K562 (cell line): ENCODE data around the gene CCNB1IP1. TPM values are rescaled to one million over a fixed set of nuclear protein-coding genes. Genes with fewer than 3 reads are reported as not detected.

Source experiments
- GABPA ChIP-seq: fragments of 200-800 bp; sonication (Bioruptor generic); conservative IDR thresholded peaks from 2 replicates; pipeline ENCODE4 v1.6.1; 2016; ENCODE audit warnings: low read depth, missing genetic modification characterization, missing compliant biosample characterization
- HDAC3 ChIP-seq: fragments of 450-650 bp; IDR thresholded peaks from 2 replicates; pipeline ENCODE4 v1.6.1; 2018; ENCODE audit warnings: borderline replicate concordance, mild to moderate bottlenecking, moderate library complexity; ENCODE audit not compliant: partially characterized antibody
- HSF4 ChIP-seq: fragments of 250-450 bp; sonication (Bioruptor Pico); IDR thresholded peaks from 2 replicates; pipeline ENCODE4 v2.1.2; 2022; ENCODE audit warnings: mild to moderate bottlenecking, moderate library complexity, borderline replicate concordance
- KAT2B ChIP-seq: IDR thresholded peaks from one replicate; pipeline ENCODE4 v1.6.1; 2012; ENCODE audit warnings: low read depth, mild to moderate bottlenecking, control low read depth, inconsistent platforms, low read length, moderate library complexity
- NR2F6 ChIP-seq: fragments of 450-650 bp; formaldehyde crosslinking; IDR thresholded peaks from 2 replicates; pipeline ENCODE4 v1.4.0; 2020; ENCODE audit warnings: mild to moderate bottlenecking
- TAL1 ChIP-seq: fragments of 450-650 bp; IDR thresholded peaks from 2 replicates; pipeline ENCODE4 v1.6.1; 2016; ENCODE audit warnings: mild to moderate bottlenecking
- TOE1 ChIP-seq, 2 experiments: fragments of 450-650 bp in 1 of 2; sonication (generic) in 1 of 2; formaldehyde crosslinking in 1 of 2; IDR thresholded peaks; 2 replicates each; pipeline versions ENCODE4 v1.7.1 to v1.8.0; 2016 to 2022; ENCODE audit warnings: borderline replicate concordance in 2 of 2, mild to moderate bottlenecking in 2 of 2, antibody characterized with exemption in 1 of 2, inconsistent platforms in 1 of 2, low read depth in 1 of 2, missing genetic modification reagents in 1 of 2, moderate library complexity in 1 of 2
- XRCC5 ChIP-seq: fragments of 200-400 bp; formaldehyde crosslinking; IDR thresholded peaks from 2 replicates; pipeline ENCODE4 v1.6.1; 2017; ENCODE audit warnings: low read depth, mild to moderate bottlenecking, low read length
- YY1 ChIP-seq, 3 experiments: IDR thresholded peaks; 2 replicates each; pipeline ENCODE4 v1.6.1; 2011; ENCODE audit warnings: low read length in 2 of 3, mild to moderate bottlenecking in 2 of 3, moderate library complexity in 2 of 3, borderline replicate concordance in 1 of 3, control low read depth in 1 of 3, low read depth in 1 of 3; ENCODE audit not compliant: insufficient read depth in 3 of 3, insufficient replicate concordance in 2 of 3, control insufficient read depth in 1 of 3, insufficient read length in 1 of 3; ENCODE audit errors: extremely low read depth in 1 of 3
- ZNF717 ChIP-seq: fragments of 250-450 bp; sonication (Bioruptor Pico); IDR thresholded peaks from 2 replicates; pipeline ENCODE4 v1.5.0; 2021
- polyA plus RNA-seq, 8 experiments: library from polyadenylated mRNA; depleted of rRNA in 4 of 8; stranded (reverse) in 5 of 8; unstranded in 3 of 8; fragments of >200 nt; fragmentation: Nextera tagmentation in 2 of 8; fragmentation: Illumina TruSeq in 1 of 8; extraction: Ambion mirVana in 2 of 8; extraction: Trizol in 1 of 8; gene quantifications; 2 replicates each; pipeline versions ENCODE4 v1.2.1 to v1.2.3, GENCODE V29; 2011 to 2014; ENCODE audit warnings: inconsistent platforms in 1 of 8, missing spikeins in 1 of 8
- total RNA-seq, 7 experiments: library from RNA; depleted of rRNA in 6 of 7; stranded (reverse); fragments of >200 nt in 6 of 7; fragmentation: Illumina TruSeq in 2 of 7; extraction: Trizol in 2 of 7; gene quantifications; 2 replicates each; pipeline versions ENCODE4 v1.2.1 to v1.2.3, GENCODE V29; 2011 to 2021; ENCODE audit warnings: low replicate concordance in 1 of 7
- TF ChIP-seq, protein P1 (sequence below): fragments of 200-800 bp; sonication (Bioruptor generic); IDR thresholded peaks from 2 replicates; pipeline ENCODE4 v1.6.1; 2017; ENCODE audit warnings: missing genetic modification characterization, missing compliant biosample characterization
- TF ChIP-seq, protein P2 (sequence below): fragments of 250-450 bp; sonication (Bioruptor Pico); IDR thresholded peaks from 2 replicates; pipeline ENCODE4 v1.8.0; 2021; ENCODE audit warnings: moderate library complexity, mild to moderate bottlenecking, inconsistent platforms
- TF ChIP-seq, protein P3 (sequence below), 2 experiments: fragments of 450-650 bp in 1 of 2; IDR thresholded peaks; 2 replicates each; pipeline ENCODE4 v1.6.1; 2011 to 2017; ENCODE audit warnings: low read depth in 2 of 2, antibody characterized with exemption in 1 of 2, borderline replicate concordance in 1 of 2, low read length in 1 of 2, mild to moderate bottlenecking in 1 of 2, mixed read lengths in 1 of 2; ENCODE audit not compliant: control insufficient read depth in 1 of 2
- TF ChIP-seq, protein P4 (sequence below): fragments of 250-450 bp; sonication (Bioruptor Pico); IDR thresholded peaks from 2 replicates; pipeline ENCODE4 v1.6.1; 2021; ENCODE audit warnings: mild to moderate bottlenecking

Gene CCNB1IP1
- total and polyA plus RNA-seq, 9 of the 15 experiments (the other 6 are each of a cell fraction or from before 2014, with no cell fraction given), result 51.8 to 152 (median 81.0) TPM

DNA sequence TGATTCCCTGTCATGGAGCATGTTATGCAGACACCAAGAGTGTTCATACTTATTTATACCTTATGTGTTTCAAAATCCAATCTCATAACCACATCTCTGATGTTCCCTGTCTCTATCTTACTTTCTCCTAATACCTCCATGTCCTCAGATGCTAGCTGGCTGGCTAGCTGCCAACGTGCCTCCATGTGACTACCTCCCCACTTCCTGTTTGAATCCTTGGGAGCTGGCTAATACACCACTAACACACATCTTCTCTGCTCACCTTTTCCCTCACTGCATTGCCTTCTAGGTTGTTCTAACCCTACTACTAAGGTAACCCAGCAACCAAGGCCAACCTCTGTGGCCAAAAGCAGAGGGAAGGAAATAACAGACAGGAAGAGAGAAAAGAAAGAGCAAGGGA lies 54.7 kb downstream of the CCNB1IP1 start (continued):
- TF ChIP-seq, protein P1, sequence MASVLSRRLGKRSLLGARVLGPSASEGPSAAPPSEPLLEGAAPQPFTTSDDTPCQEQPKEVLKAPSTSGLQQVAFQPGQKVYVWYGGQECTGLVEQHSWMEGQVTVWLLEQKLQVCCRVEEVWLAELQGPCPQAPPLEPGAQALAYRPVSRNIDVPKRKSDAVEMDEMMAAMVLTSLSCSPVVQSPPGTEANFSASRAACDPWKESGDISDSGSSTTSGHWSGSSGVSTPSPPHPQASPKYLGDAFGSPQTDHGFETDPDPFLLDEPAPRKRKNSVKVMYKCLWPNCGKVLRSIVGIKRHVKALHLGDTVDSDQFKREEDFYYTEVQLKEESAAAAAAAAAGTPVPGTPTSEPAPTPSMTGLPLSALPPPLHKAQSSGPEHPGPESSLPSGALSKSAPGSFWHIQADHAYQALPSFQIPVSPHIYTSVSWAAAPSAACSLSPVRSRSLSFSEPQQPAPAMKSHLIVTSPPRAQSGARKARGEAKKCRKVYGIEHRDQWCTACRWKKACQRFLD, result no peak
- TF ChIP-seq HDAC3 (no peak), TAL1 (no peak), HSF4 (CRISPR knock-in tag) (no peak), XRCC5 (no peak), NR2F6 (CRISPR knock-in tag) (no peak), GABPA (tag) (peak; percentile 49), TOE1 (IDR thresholded peaks at IDR 0.05; ENCODE audit: borderline replicate concordance) (no peak), TOE1 (CRISPR knock-in tag; IDR thresholded peaks at IDR 0.05; ENCODE audit: borderline replicate concordance, low read depth) (no peak), ZNF717 (CRISPR knock-in tag) (no peak), YY1 (IDR thresholded peaks at IDR 0.05; ENCODE audit: borderline replicate concordance in 1 of 3, control insufficient read depth in 1 of 3, extremely low read depth in 1 of 3, insufficient read depth in 3 of 3, insufficient read length in 1 of 3, insufficient replicate concordance in 2 of 3, low read depth in 1 of 3, low read length in 2 of 3) (no peak), KAT2B (no peak)
- TF ChIP-seq, protein P2, sequence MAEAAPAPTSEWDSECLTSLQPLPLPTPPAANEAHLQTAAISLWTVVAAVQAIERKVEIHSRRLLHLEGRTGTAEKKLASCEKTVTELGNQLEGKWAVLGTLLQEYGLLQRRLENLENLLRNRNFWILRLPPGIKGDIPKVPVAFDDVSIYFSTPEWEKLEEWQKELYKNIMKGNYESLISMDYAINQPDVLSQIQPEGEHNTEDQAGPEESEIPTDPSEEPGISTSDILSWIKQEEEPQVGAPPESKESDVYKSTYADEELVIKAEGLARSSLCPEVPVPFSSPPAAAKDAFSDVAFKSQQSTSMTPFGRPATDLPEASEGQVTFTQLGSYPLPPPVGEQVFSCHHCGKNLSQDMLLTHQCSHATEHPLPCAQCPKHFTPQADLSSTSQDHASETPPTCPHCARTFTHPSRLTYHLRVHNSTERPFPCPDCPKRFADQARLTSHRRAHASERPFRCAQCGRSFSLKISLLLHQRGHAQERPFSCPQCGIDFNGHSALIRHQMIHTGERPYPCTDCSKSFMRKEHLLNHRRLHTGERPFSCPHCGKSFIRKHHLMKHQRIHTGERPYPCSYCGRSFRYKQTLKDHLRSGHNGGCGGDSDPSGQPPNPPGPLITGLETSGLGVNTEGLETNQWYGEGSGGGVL (CRISPR knock-in tag), result no peak
- TF ChIP-seq, protein P3, sequence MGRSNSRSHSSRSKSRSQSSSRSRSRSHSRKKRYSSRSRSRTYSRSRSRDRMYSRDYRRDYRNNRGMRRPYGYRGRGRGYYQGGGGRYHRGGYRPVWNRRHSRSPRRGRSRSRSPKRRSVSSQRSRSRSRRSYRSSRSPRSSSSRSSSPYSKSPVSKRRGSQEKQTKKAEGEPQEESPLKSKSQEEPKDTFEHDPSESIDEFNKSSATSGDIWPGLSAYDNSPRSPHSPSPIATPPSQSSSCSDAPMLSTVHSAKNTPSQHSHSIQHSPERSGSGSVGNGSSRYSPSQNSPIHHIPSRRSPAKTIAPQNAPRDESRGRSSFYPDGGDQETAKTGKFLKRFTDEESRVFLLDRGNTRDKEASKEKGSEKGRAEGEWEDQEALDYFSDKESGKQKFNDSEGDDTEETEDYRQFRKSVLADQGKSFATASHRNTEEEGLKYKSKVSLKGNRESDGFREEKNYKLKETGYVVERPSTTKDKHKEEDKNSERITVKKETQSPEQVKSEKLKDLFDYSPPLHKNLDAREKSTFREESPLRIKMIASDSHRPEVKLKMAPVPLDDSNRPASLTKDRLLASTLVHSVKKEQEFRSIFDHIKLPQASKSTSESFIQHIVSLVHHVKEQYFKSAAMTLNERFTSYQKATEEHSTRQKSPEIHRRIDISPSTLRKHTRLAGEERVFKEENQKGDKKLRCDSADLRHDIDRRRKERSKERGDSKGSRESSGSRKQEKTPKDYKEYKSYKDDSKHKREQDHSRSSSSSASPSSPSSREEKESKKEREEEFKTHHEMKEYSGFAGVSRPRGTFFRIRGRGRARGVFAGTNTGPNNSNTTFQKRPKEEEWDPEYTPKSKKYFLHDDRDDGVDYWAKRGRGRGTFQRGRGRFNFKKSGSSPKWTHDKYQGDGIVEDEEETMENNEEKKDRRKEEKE (IDR thresholded peaks at IDR 0.05; ENCODE audit: borderline replicate concordance in 1 of 2, control insufficient read depth in 1 of 2, low read depth in 2 of 2, low read length in 1 of 2), result no peak
- TF ChIP-seq, protein P4, sequence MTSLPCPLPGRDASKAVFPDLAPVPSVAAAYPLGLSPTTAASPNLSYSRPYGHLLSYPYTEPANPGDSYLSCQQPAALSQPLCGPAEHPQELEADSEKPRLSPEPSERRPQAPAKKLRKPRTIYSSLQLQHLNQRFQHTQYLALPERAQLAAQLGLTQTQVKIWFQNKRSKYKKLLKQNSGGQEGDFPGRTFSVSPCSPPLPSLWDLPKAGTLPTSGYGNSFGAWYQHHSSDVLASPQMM (CRISPR knock-in tag), result no peak
